GM19452 (cell line): ENCODE results near the gene POC1B.
"Not testable (repeated sequence)": the region's sequence is repeated elsewhere in the genome, so short reads cannot be mapped to it uniquely, and the experiment has no call there.

ENCODE experiments used
- ATAC-seq: cut with Tn5 transposase; IDR thresholded peaks from one replicate; pipeline ENCODE4 v1.9.1; 2021; ENCODE audit not compliant: unreplicated experiment

The POC1B gene

GRCh38 chr12:89468017-89468416, 57.8 kb downstream of the POC1B start:
- no peak for ATAC-seq

- ATAC-seq, result no peak
Observed at GRCh38 chr12:89464974-89465592, 60.8 kb downstream of the POC1B start.

DNA sequence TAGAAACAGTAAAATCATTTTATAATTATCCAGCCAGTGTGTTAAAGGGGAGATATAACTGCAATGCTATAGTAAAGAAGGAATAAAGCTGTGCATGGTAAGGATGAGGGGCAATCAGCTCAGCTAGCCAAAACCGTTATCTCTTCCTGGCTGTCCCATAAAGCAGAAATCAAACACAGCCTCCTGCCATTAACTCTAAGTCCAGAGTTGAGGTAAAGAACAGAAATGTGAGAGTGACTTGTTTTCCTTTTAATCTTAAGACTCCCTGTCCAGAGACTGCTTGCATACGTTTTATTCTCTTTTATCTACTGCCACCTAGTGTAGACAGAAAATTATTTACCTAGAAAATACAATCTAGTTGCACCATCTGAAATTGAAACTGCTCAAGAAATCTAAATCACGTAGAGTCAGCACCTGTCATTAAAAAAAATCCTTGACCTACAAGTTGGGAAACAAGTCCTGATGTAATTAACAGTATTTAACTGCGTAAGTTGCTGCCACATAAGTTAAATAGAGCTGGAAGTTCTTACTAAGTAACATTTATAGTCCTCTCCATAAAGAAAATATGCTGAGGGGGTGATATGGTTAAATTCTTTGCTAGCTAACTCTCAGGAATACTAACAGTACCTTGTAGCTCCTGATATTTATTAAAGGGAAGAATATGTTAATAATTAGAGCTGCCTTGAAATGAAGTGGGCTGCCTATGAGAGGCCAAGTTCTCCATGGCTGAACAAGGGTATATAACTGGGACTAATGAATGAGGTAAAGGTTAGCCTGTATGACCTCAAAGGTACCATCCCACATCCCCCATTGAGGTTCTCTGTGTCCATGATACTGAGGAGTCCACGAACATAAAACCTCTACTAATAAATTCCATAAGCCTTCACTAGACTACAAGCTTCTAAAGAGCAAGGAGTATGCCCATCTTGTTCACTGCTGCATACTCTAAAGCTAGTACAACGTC, 63.9 kb downstream of the POC1B start:
- ATAC-seq, result peak; percentile 92

DNA sequence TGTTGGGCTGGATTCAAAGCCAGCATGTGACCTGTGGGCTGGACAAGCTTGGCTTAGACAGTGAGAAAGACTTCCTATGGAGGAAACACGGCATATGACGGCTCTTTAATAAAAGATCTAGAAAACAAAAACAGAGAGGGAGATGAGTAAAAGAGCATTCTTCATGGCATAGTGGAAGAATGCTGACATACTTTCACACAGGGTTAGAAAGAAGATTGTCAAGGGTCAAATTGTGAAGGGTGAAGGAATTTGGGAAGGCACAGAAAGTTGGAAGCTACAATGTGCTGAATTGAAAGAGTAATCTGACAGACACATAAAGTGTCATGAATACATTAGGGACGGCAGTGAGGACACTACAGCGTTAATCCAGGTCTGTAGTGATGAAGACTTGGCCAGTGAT, 64.7 kb downstream of the POC1B start:
- ATAC-seq, result peak; percentile 17

DNA sequence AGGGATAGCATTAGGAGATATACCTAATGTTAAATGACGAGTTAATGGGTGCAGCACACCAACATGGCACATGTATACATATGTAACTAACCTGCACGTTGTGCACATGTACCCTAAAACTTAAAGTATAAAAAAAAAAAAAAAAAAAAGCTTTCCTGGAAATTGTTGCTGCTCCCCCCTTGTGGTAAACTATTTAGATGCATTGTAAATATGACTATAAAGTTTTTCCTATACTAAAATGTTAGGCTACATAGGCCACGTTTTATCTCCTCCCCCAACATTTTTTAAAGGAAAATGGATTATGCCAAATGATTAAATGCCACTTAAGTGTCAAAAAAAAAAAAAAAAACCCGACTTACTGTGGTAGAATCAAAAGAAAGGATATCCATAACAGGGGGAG, 66.6 kb downstream of the POC1B start:
- ATAC-seq, result not testable (repeated sequence)

DNA sequence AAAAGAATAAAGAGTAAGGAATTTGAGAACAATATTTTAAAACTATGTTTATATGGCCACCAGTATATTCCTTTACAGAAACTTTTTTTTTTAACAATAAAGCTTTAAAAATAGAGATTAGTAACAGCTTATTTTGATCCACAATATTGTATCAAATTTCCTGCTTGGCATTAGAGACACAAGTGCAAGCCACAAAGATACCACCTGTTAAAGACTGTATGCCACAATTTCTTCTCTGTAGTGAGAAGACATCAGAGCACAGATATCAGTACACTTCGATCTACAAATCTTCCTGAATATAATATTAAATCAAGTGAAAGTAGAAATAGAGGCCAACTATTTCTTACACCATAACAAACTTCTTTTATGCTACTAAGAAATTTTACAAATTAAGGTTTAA, 69.3 kb downstream of the POC1B start:
- ATAC-seq, result no peak

GRCh38 chr12:89454080-89454848, 71.6 kb downstream of the POC1B start:
- ATAC-seq, result no peak

- no peak for ATAC-seq
Observed at GRCh38 chr12:89453121-89453978, 72.5 kb downstream of the POC1B start.

- no peak for ATAC-seq
Observed at GRCh38 chr12:89451841-89452251, 74.0 kb downstream of the POC1B start.

- ATAC-seq, result no peak
Observed at GRCh38 chr12:89450907-89451306, 74.9 kb downstream of the POC1B start.

GRCh38 chr12:89448951-89449371, 76.9 kb downstream of the POC1B start:
- ATAC-seq, result no peak

- ATAC-seq, result no peak
Observed at GRCh38 chr12:89448526-89448925, 77.3 kb downstream of the POC1B start.

DNA sequence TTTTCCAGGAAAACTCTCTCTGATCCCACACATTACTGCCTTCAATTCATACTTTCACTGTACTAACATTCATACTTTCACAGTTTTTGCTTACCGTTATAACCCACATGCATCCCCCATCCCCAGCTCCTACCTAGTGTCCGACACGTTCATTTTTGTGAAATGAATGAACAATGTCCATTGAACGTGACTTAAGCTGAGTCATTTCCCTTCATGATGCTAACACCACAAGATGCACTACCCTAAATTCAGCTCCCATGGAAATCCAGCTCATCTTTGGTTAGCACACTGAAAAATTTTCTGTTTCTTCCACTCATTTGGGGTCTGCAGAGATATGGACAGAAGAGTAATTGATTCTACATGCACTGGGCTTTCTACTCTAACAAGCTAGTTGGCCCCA, 85.9 kb downstream of the POC1B start:
- ATAC-seq, result no peak

- no peak for ATAC-seq
Observed at GRCh38 chr12:89437231-89437630, 88.6 kb downstream of the POC1B start.

- no peak for ATAC-seq
Observed at GRCh38 chr12:89436062-89436461, 89.8 kb downstream of the POC1B start.

- no peak for ATAC-seq
Observed at GRCh38 chr12:89433634-89434033, 92.2 kb downstream of the POC1B start.

DNA sequence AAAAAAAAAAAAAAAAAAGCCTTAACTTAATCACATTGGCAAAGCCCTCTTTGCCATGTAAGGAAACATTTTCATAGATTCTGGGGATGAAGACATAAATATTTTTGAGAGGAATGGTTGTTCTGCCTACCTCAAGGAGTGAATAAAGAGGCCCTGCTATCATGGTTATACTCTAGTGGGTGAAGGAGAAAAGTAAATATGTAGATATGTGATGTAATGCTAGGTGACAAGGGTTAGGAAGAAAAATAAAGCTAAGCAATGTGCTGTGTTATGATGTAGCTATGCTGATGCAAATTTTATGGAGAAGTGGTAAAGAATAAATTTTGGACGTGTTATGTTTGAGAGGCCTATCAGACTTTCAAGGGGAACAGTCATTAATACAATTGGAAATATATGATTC, 93.5 kb downstream of the POC1B start:
- ATAC-seq, result no peak

DNA sequence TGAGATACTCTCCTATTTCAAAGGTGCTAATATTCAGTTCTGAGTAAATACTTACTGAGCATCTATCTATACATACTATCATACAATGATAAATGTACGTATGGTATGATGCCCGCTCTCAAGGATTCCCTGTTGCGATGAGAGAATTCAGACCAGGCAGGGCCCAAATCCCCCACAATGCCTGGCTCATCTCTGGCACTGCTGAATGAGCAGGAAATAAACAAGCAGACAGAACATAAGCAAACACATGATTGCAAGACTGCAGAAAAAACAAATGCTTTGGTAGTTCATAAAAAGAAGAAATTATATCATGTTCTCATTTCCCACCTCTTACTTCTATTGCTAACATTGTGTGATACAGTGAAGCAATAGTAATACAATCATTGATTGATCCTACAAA, 96.3 kb downstream of the POC1B start:
- ATAC-seq, result no peak

DNA sequence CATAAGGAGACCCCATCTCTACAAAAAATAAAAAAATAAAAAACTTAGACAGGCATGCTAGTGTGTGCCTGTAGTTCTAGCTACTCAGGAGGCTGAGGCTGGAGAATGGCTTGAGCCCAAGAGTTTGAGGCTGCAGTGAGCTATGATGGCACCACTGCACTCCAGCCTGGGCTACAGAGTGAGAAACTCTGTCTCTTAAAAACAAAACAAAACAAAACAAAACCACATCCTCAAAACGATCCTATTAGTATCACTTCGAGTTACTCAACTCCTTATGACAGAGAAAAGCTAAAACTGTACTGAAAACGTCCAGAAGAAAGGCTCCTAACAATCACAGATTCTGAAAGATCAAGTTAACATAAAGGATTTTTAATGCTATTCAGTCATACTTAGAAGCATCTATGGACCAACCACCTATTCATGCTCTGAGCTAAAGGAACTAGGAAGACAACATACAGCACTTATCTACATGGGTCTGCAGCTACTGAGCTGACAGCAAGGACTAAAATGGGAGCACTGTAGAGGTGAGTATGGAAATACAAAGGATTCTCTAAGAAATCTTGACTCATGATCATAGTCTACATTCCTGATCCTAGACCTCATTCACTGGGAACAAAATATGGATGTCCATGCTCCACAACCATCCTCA, 98.2 kb downstream of the POC1B start:
- ATAC-seq, result peak; percentile 96

GRCh38 chr12:89424846-89425245, 101.0 kb downstream of the POC1B start:
- no peak for ATAC-seq
